Activated CD8-positive, alpha-beta memory T cell treated with anti-CD3 and anti-CD28 coated beads, Interleukin-2, amount 10 ng/mL, durations not matched to agents 7 days and 5 days (primary cell): ENCODE data around the gene CHCHD10. TPM values are rescaled to one million over a fixed set of nuclear protein-coding genes. Genes with fewer than 3 reads are reported as not detected.

Source experiments
- ATAC-seq: fragments of 150-1000 bp; cut with Tn5 transposase; one replicate; pipeline ENCODE4 v1.10.0; 2021; ENCODE audit warnings: moderate library complexity
- CTCF ChIA-PET: fragments of 350-600 bp; sonication (Branson Sonifier 250); formaldehyde crosslinking; loops from one replicate; lab custom pipeline; 2021; ENCODE audit warnings: antibody characterized with exemption; lab: Charles Lee
- DNase-seq: peaks from one replicate; pipeline ENCODE4 v3.0.0-alpha.2; 2020
- H3K27ac Mint-ChIP-seq: one replicate; pipeline ENCODE4 v1.8.0; 2021; ENCODE audit warnings: mild to moderate bottlenecking, mixed read lengths
- H3K27me3 Mint-ChIP-seq: one replicate; pipeline ENCODE4 v1.8.0; 2021; ENCODE audit warnings: mixed read lengths
- H3K36me3 Mint-ChIP-seq: one replicate; pipeline ENCODE4 v1.8.0; 2021; ENCODE audit warnings: mild to moderate bottlenecking, mixed read lengths
- H3K4me1 Mint-ChIP-seq: one replicate; pipeline ENCODE4 v1.8.0; 2021; ENCODE audit warnings: mixed read lengths
- H3K4me3 Mint-ChIP-seq: one replicate; pipeline ENCODE4 v1.8.0; 2021; ENCODE audit warnings: mild to moderate bottlenecking, moderate library complexity, mixed read lengths
- H3K9me3 Mint-ChIP-seq: one replicate; pipeline ENCODE4 v1.8.0; 2022; ENCODE audit warnings: low read depth, mixed read lengths
- total RNA-seq, 2 experiments: library from RNA; stranded (reverse); gene quantifications; one replicate each; pipeline ENCODE4 v1.2.3, GENCODE V29; 2021

The CHCHD10 gene
- total RNA-seq, 2 experiments from 2014 or later: 155 to 159 TPM

DNA sequence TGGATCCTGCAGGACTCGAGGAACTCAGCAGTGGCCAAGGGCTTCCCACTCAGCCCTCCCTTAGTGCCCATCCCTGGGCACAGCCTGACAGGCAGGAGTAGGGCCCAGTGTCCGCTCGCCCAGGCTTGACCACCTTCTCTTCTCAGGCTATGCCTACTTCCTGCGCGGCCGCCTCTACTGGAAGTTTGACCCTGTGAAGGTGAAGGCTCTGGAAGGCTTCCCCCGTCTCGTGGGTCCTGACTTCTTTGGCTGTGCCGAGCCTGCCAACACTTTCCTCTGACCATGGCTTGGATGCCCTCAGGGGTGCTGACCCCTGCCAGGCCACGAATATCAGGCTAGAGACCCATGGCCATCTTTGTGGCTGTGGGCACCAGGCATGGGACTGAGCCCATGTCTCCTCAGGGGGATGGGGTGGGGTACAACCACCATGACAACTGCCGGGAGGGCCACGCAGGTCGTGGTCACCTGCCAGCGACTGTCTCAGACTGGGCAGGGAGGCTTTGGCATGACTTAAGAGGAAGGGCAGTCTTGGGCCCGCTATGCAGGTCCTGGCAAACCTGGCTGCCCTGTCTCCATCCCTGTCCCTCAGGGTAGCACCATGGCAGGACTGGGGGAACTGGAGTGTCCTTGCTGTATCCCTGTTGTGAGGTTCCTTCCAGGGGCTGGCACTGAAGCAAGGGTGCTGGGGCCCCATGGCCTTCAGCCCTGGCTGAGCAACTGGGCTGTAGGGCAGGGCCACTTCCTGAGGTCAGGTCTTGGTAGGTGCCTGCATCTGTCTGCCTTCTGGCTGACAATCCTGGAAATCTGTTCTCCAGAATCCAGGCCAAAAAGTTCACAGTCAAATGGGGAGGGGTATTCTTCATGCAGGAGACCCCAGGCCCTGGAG lies 15.7 kb upstream of the CHCHD10 start:
- peak overlapping the region; percentile 82 for H3K27ac Mint-ChIP-seq
- DNase-seq: no peak
- no peaks in the 10 kb centered on the region for H3K9me3 Mint-ChIP-seq
- CTCF ChIA-PET: interaction anchor here (0.9 to 1.0 kb wide), 2 partner anchors 12 to 66 kb away, joined by 3 read pairs; no protein-coding TSS in a partner anchor
- no peak for ATAC-seq
- H3K4me3 Mint-ChIP-seq: no peak overlapping the region
- H3K27me3 Mint-ChIP-seq: no peaks in the 10 kb centered on the region
- H3K4me1 Mint-ChIP-seq: peaks cover 33% of the 10 kb centered on the region
- peaks cover 1% of the 10 kb centered on the region for H3K36me3 Mint-ChIP-seq

DNA sequence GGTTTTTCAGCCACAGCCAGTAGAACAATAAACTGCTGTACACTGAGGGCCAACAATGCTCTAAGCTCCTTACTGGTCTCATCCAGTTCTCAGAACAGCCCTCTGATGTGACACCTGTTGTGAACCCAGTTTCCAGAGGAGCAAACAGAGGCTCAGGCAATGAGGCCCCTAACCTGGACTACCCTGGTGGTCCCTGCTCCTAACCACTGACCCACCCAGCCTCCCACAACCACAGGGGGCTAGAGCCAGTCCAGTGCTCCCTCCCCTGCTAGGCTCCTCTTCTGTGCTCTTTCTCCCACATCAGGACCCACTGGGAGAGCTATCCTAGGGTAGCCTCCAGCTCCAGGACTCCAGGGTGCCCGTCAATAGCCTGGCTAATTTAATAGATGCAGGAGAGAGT lies 14.9 kb upstream of the CHCHD10 start:
- H3K27ac Mint-ChIP-seq: no peak overlapping the region
- peaks cover 1% of the 10 kb centered on the region for H3K36me3 Mint-ChIP-seq
- no peaks in the 10 kb centered on the region for H3K27me3 Mint-ChIP-seq

DNA sequence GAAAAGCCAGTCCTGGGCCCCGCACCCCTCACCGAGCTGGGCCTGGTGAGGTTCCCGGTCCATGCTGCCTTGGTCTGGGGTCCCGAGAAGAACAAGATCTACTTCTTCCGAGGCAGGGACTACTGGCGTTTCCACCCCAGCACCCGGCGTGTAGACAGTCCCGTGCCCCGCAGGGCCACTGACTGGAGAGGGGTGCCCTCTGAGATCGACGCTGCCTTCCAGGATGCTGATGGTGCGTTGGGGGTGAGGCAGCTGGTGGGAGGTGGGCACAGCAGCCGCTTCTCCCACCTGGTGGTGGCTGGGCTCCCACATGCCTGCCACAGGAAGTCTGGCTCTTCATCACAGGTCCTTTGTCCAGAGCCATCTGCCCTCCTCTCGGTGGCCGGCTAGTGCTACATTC lies 14.5 kb upstream of the CHCHD10 start:
- H3K4me1 Mint-ChIP-seq: peaks cover 22% of the 10 kb centered on the region
- no peaks in the 10 kb centered on the region for H3K9me3 Mint-ChIP-seq

More for the DNA sequence above, 14.9 kb upstream of the CHCHD10 start:
- H3K4me1 Mint-ChIP-seq: peaks cover 25% of the 10 kb centered on the region
- DNase-seq: no peak
- no peak overlapping the region for H3K4me3 Mint-ChIP-seq
- CTCF ChIA-PET: no interaction called here
- no peak for ATAC-seq
- no peaks in the 10 kb centered on the region for H3K9me3 Mint-ChIP-seq

DNA sequence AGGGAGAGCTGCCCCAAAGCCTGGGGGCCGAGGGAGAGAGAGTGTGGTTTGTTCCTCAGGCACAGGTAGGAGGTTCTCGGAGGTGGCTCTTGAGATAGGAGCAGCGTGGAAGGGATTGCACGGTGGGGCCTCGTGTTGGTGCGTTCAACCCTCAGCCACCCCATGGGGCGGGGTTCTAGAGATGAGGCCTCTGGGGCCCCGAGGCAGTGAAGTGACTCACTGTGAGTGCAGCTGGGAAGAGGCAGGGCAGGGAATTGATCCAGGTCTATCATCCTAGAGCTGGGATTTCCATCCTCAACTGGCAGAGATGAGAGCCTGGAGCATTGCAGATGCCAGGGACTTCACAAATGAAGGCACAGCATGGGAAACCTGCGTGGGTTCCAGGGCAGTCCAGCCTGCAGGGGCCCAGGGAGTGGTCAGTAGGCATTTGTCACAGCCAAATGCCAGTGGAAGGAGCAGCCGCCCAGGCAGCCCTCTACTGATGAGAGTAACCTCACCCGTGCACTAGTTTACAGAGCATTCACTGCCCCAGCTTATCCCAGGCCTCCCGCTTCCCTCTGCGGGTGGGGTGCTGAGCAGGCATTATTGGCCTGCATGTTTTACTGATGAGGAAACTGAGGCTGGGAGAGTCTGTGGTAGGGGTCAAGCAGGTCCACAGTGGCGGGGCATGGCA lies 13.9 kb upstream of the CHCHD10 start:
- H3K4me1 Mint-ChIP-seq: peaks cover 22% of the 10 kb centered on the region
- no peaks in the 10 kb centered on the region for H3K36me3 Mint-ChIP-seq
- no peaks in the 10 kb centered on the region for H3K9me3 Mint-ChIP-seq
- H3K27me3 Mint-ChIP-seq: no peaks in the 10 kb centered on the region
- CTCF ChIA-PET: interaction anchor here (1.2 kb wide), 1 partner anchor 13 kb away, joined by 3 read pairs; no protein-coding TSS in a partner anchor
- ATAC-seq (no peak), DNase-seq (no peak)
- H3K4me3 Mint-ChIP-seq: no peak overlapping the region
- no peak overlapping the region for H3K27ac Mint-ChIP-seq

More for the DNA sequence above, 14.5 kb upstream of the CHCHD10 start:
- H3K36me3 Mint-ChIP-seq: no peaks in the 10 kb centered on the region
- no peak overlapping the region for H3K4me3 Mint-ChIP-seq
- H3K27ac Mint-ChIP-seq: no peak overlapping the region
- DNase-seq: no peak
- CTCF ChIA-PET: no interaction called here
- no peaks in the 10 kb centered on the region for H3K27me3 Mint-ChIP-seq
- no peak for ATAC-seq

DNA sequence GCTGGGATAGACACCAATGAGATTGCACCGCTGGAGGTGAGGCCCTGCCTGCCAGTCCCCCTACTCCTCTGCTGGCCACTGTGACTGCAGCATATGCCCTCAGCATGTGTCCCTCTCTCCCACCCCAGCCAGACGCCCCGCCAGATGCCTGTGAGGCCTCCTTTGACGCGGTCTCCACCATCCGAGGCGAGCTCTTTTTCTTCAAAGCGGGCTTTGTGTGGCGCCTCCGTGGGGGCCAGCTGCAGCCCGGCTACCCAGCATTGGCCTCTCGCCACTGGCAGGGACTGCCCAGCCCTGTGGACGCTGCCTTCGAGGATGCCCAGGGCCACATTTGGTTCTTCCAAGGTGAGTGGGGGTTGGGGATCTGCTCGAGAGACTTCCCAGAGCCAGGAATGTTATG lies 13.3 kb upstream of the CHCHD10 start:
- Mint-ChIP-seq H3K4me3 (no peak overlapping the region), H3K36me3 (no peaks in the 10 kb centered on the region), H3K4me1 (peaks cover 16% of the 10 kb centered on the region)

DNA sequence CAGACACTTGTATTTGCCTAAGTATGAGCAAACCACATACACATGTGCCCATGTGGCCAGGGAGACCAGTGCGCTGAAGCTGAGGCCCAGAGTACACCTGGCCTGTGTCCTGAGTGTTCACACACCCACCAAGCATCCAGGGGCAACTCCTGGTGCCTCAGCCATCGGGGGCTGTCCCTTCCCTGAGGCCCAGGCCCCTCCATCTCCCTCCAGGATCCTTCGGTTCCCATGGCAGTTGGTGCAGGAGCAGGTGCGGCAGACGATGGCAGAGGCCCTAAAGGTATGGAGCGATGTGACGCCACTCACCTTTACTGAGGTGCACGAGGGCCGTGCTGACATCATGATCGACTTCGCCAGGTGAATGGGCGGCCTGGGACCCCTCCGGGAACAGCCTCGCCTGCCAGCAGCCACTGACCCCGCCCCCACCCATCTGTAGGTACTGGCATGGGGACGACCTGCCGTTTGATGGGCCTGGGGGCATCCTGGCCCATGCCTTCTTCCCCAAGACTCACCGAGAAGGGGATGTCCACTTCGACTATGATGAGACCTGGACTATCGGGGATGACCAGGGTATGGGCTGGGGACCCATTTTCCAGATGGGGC lies 12.5 kb upstream of the CHCHD10 start:
- H3K36me3 Mint-ChIP-seq: no peaks in the 10 kb centered on the region
- ATAC-seq: no peak
- no peak overlapping the region for H3K4me3 Mint-ChIP-seq
- H3K4me1 Mint-ChIP-seq: peaks cover 13% of the 10 kb centered on the region
- H3K27me3 Mint-ChIP-seq: no peaks in the 10 kb centered on the region
- no peak overlapping the region for H3K27ac Mint-ChIP-seq
- DNase-seq: no peak
- no peaks in the 10 kb centered on the region for H3K9me3 Mint-ChIP-seq
- CTCF ChIA-PET: interaction anchor here (1.2 kb wide), 1 partner anchor 12 kb away, joined by 3 read pairs; no protein-coding TSS in a partner anchor

More for the DNA sequence above, 13.3 kb upstream of the CHCHD10 start:
- no peak overlapping the region for H3K27ac Mint-ChIP-seq
- CTCF ChIA-PET: interaction anchor here (1.2 kb wide), 1 partner anchor 12 kb away, joined by 3 read pairs; no protein-coding TSS in a partner anchor
- no peaks in the 10 kb centered on the region for H3K27me3 Mint-ChIP-seq
- no peak for DNase-seq
- no peaks in the 10 kb centered on the region for H3K9me3 Mint-ChIP-seq
- ATAC-seq: no peak

DNA sequence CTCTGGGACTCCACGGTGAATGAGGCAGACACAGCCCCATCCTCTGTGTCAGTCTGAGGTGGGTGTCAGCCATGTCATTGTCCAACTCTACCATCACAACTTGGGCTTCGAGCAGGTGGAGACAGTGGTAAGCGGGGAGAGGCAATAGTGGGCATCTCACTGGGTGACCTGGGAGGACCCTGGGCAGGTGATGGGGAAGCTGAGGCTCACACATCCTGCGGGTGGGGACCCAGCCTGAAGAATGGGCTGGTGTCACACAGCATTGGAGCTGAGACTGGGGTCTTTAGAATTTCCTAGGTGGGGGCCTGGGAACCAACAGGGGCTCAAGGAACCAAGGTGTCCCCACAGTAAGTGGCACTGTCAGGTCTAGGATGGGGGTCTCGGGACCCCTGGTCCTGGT lies 12.0 kb upstream of the CHCHD10 start:
- CTCF ChIA-PET: no interaction called here
- Mint-ChIP-seq H3K4me1 (peaks cover 13% of the 10 kb centered on the region), H3K36me3 (no peaks in the 10 kb centered on the region), H3K9me3 (no peaks in the 10 kb centered on the region), H3K27me3 (no peaks in the 10 kb centered on the region), H3K27ac (no peak overlapping the region), H3K4me3 (no peak overlapping the region)
- ATAC-seq: no peak
- DNase-seq: no peak

DNA sequence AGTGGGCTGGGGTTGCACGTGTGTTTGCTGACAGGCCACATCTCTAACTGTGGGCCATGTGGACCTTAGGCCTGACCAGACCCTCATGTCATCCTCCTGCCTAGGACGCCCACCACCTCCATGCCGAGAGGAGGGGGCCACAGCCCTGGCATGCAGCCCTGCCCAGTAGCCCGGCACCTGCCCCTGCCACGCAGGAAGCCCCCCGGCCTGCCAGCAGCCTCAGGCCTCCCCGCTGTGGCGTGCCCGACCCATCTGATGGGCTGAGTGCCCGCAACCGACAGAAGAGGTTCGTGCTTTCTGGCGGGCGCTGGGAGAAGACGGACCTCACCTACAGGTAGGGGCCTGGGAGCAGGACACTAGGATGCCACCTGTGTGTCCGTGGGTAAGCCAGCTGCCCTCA lies 11.3 kb upstream of the CHCHD10 start:
- no peak for ATAC-seq
- DNase-seq: no peak
- CTCF ChIA-PET: interaction anchor here (1.1 kb wide), 1 partner anchor 11 kb away, joined by 3 read pairs; the partner anchor contains the start of gene CHCHD10

DNA sequence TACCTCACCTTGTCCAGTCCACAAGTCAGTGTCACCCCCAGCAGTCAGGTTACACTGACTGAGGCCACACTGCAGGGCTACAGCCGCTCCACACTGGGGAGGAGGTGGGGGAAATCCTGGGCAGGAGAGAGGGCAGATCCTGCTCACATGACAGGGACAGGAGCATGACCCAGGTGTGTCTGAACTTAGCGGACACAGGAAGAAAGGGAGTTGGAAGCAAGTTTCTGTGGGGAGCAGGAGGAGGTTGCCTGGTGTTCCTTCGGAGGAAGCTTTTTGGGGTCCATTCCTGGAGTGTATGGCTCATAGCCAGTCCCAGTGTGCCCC lies 10.8 kb upstream of the CHCHD10 start:
- Mint-ChIP-seq H3K27ac (no peak overlapping the region), H3K4me1 (peaks cover 2% of the 10 kb centered on the region), H3K27me3 (peaks cover under 1% of the 10 kb centered on the region), H3K36me3 (no peaks in the 10 kb centered on the region), H3K9me3 (no peaks in the 10 kb centered on the region), H3K4me3 (no peak overlapping the region)
- DNase-seq: no peak
- CTCF ChIA-PET: interaction anchor here (1.1 to 1.6 kb wide), 2 partner anchors 10 to 42 kb away, joined by 3 to 4 read pairs; partner anchors contain the start of gene CHCHD10
- no peak for ATAC-seq

More for the DNA sequence above, 11.3 kb upstream of the CHCHD10 start:
- H3K27me3 Mint-ChIP-seq: no peaks in the 10 kb centered on the region
- no peaks in the 10 kb centered on the region for H3K36me3 Mint-ChIP-seq
- H3K27ac Mint-ChIP-seq: no peak overlapping the region
- peaks cover 7% of the 10 kb centered on the region for H3K4me1 Mint-ChIP-seq
- H3K4me3 Mint-ChIP-seq: no peak overlapping the region
- H3K9me3 Mint-ChIP-seq: no peaks in the 10 kb centered on the region

DNA sequence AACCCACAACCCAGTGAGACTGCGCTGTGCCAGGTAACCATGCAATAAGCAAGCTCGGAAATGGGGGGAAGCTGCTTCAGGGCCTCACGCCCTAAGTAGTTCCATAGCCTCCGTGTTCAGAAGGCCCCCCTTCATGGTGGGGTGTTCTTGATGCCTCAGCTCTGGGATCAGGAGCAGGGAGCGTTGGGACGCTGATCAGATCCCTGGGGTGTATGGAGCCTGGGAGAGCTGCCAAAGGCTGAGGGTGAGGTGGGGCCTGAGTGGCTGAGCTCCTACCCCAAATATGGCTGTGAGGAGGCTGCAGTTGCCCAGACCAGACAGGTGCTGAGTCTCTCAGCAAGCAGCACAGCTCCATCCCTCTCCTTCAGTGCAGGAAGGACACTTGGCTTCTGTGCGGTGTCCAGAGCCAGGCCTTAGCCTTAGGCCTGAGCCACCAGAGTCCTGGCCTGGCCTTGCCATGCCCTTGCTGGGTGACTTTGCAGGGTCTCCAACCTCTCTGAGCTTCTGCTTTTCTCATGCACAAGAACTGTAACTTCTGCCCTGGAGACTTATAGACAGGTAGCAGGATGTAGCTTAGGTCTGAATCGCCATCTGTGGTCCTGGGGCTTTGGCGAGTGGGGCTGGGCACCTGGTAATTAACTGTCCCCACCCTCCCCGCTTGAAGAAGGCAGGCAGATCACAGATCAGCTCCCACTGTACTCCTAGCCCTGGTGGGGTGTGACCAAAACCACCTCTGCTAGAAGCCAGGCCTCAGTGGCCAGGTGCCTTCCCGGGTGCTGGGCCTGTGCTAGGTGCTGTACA lies 10.2 kb upstream of the CHCHD10 start:
- Mint-ChIP-seq H3K27ac (no peak overlapping the region), H3K9me3 (no peaks in the 10 kb centered on the region), H3K4me1 (peaks cover 5% of the 10 kb centered on the region), H3K4me3 (no peak overlapping the region), H3K27me3 (peaks cover 7% of the 10 kb centered on the region), H3K36me3 (no peaks in the 10 kb centered on the region)
- CTCF ChIA-PET: interaction anchor here (0.6 to 1.6 kb wide), 3 partner anchors 10 to 43 kb away, joined by 3 to 4 read pairs (median 4); partner anchors contain the start of gene CHCHD10
- DNase-seq (no peak), ATAC-seq (no peak)

DNA sequence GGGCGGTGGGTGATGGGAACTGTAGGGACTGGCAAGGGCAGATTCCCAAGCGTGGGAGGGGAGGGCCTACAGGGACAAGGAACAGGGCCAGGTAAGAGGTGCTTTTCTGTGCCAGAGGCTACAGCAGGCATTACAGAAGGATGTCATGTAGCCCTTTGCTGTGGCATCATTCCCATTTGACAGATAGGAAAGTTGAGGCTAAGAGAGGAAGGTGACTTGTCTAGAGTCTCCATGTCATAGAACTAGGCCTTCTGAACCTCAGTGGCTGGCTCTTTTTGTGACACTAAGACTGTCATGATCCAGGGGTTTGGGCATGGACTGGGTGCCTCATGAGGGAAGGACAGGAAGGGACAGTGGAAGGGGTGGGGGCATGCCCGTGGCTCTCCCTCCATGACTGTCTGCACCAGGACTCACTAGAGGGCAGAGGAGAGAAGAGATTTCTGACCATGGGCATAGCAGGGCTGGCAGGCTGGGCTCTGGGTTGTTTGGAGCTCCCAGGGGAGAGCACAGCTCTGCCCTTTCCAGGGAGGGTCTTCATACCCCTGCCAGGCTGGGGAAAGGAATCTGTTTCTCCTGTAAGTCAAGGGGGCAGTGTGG lies 8.1 kb upstream of the CHCHD10 start:
- CTCF ChIA-PET: interaction anchor here (0.9 to 2.0 kb wide), 9 partner anchors 12 to 82 kb away, joined by 3 to 13 read pairs (median 4); partner anchors contain the start of gene SLC2A11
- Mint-ChIP-seq H3K9me3 (no peaks in the 10 kb centered on the region), H3K36me3 (no peaks in the 10 kb centered on the region), H3K27me3 (peaks cover 7% of the 10 kb centered on the region), H3K4me3 (no peak overlapping the region), H3K27ac (no peak overlapping the region), H3K4me1 (peaks cover 16% of the 10 kb centered on the region)
- DNase-seq (no peak), ATAC-seq (no peak)

DNA sequence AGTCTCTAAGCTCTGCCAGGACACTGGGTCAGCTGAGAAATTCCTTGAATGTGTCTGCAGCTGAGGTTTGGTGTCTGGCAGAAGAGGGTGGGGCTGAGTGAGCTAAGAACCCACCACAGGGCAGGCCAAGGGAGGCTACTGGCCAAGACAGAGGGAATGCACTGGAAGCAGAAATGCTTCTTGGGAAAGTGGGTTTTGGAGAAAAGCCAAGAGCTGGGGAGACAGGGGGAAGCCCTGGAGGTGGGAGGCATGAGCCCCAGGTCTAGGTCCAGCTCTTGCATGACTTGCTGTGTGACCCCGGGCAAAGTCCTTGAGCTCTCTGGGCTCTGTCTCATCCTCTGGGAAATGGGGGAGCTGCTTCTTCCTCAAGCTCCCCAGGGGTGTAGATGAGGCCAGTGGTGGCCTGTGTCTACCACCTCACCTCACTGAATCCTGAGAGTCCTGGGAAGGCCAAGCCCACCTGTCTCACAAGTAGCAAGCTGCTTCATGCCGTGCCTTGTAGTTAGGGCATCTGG lies 7.2 kb upstream of the CHCHD10 start:
- ATAC-seq (no peak), DNase-seq (no peak)
- H3K4me1 Mint-ChIP-seq: peaks cover 18% of the 10 kb centered on the region
- no peaks in the 10 kb centered on the region for H3K9me3 Mint-ChIP-seq
- H3K27me3 Mint-ChIP-seq: peaks cover 7% of the 10 kb centered on the region
- H3K4me3 Mint-ChIP-seq: no peak overlapping the region
- no peak overlapping the region for H3K27ac Mint-ChIP-seq
- CTCF ChIA-PET: interaction anchor here (0.9 to 2.0 kb wide), 8 partner anchors 11 to 83 kb away, joined by 3 to 13 read pairs (median 4); partner anchors contain the start of gene SLC2A11
- H3K36me3 Mint-ChIP-seq: no peaks in the 10 kb centered on the region
